Skeletal muscle satellite cell (primary cell): Measurements from ENCODE around the gene UNC80.
"Not testable (repeated sequence)": the region's sequence is repeated elsewhere in the genome, so short reads cannot be mapped to it uniquely, and the experiment has no call there.

Experiments
- H3K27me3 ChIP-seq: 2 replicates; pipeline ENCODE4 v1.7.0; 2013; ENCODE audit warnings: low read length; ENCODE audit not compliant: control insufficient read depth, insufficient read depth
- H3K36me3 ChIP-seq: 2 replicates; pipeline ENCODE4 v1.7.0; 2013; ENCODE audit warnings: mild to moderate bottlenecking, control low read depth, low read length; ENCODE audit not compliant: insufficient read depth
- H3K4me1 ChIP-seq: 2 replicates; pipeline ENCODE4 v1.7.0; 2013; ENCODE audit warnings: low read length; ENCODE audit not compliant: control insufficient read depth, insufficient read depth
- H3K4me2 ChIP-seq: 2 replicates; pipeline ENCODE4 v1.7.0; 2013; ENCODE audit warnings: mild to moderate bottlenecking, low read length
- H3K4me3 ChIP-seq: 2 replicates; pipeline ENCODE4 v1.7.0; 2013; ENCODE audit warnings: low read length
- H3K9ac ChIP-seq: 2 replicates; pipeline ENCODE4 v1.7.0; 2013; ENCODE audit warnings: mild to moderate bottlenecking, low read depth, low read length, moderate library complexity
- H3K9me3 ChIP-seq: replicated peaks from 2 replicates; pipeline ENCODE4 v1.7.0; 2013; ENCODE audit warnings: mild to moderate bottlenecking, control low read depth, low read length

The UNC80 gene

GRCh38 chr2:209766613-209767012, 5.0 kb upstream of the UNC80 start:
- Histone ChIP-seq H3K27me3 (no peaks in the 10 kb centered on the region), H3K9me3 (no peaks in the 10 kb centered on the region), H3K4me3 (no peak overlapping the region), H3K9ac (no peak overlapping the region), H3K4me1 (peaks cover 3% of the 10 kb centered on the region), H3K4me2 (no peak overlapping the region), H3K36me3 (no peaks in the 10 kb centered on the region)

- H3K4me2 ChIP-seq, result no peak overlapping the region
- no peaks in the 10 kb centered on the region for H3K9me3 ChIP-seq
- peaks cover 3% of the 10 kb centered on the region for H3K4me1 ChIP-seq
- no peak overlapping the region for H3K4me3 ChIP-seq
- no peaks in the 10 kb centered on the region for H3K36me3 ChIP-seq
- no peak overlapping the region for H3K9ac ChIP-seq
- peaks cover 2% of the 10 kb centered on the region for H3K27me3 ChIP-seq
Observed at GRCh38 chr2:209767316-209767715, 4.3 kb upstream of the UNC80 start.

GRCh38 chr2:209768557-209768956, 3.1 kb upstream of the UNC80 start:
- Histone ChIP-seq H3K9me3 (no peaks in the 10 kb centered on the region), H3K27me3 (peaks cover 7% of the 10 kb centered on the region), H3K9ac (no peak overlapping the region)

GRCh38 chr2:209772290-209772685, 656 bp downstream of the UNC80 start:
- Histone ChIP-seq H3K4me3 (no peak overlapping the region), H3K4me2 (peak overlapping the region; percentile 99)

More at GRCh38 chr2:209768557-209768956, 3.1 kb upstream of the UNC80 start:
- Histone ChIP-seq H3K36me3 (no peaks in the 10 kb centered on the region), H3K4me3 (no peak overlapping the region), H3K4me1 (peaks cover 3% of the 10 kb centered on the region), H3K4me2 (no peak overlapping the region)

GRCh38 chr2:209773377-209773776, 1.7 kb downstream of the UNC80 start:
- Histone ChIP-seq H3K4me2 (no peak overlapping the region), H3K9me3 (no peaks in the 10 kb centered on the region), H3K4me1 (peaks cover 3% of the 10 kb centered on the region), H3K9ac (no peak overlapping the region), H3K4me3 (no peak overlapping the region), H3K27me3 (peaks cover 10% of the 10 kb centered on the region), H3K36me3 (no peaks in the 10 kb centered on the region)

More at GRCh38 chr2:209772290-209772685, 656 bp downstream of the UNC80 start:
- peaks cover 3% of the 10 kb centered on the region for H3K4me1 ChIP-seq
- peaks cover 10% of the 10 kb centered on the region for H3K27me3 ChIP-seq
- H3K36me3 ChIP-seq, result no peaks in the 10 kb centered on the region
- H3K9me3 ChIP-seq, result no peaks in the 10 kb centered on the region
- no peak overlapping the region for H3K9ac ChIP-seq

GRCh38 chr2:209787416-209787815, 15.8 kb downstream of the UNC80 start:
- no peak overlapping the region for H3K4me3 ChIP-seq
- no peaks in the 10 kb centered on the region for H3K9me3 ChIP-seq
- H3K36me3 ChIP-seq, result no peaks in the 10 kb centered on the region
- no peak overlapping the region for H3K9ac ChIP-seq
- H3K4me1 ChIP-seq, result no peaks in the 10 kb centered on the region
- no peaks in the 10 kb centered on the region for H3K27me3 ChIP-seq
- H3K4me2 ChIP-seq, result no peak overlapping the region

- Histone ChIP-seq H3K27me3 (no peaks in the 10 kb centered on the region), H3K36me3 (no peaks in the 10 kb centered on the region), H3K4me1 (no peaks in the 10 kb centered on the region), H3K4me2 (no peak overlapping the region), H3K9ac (no peak overlapping the region), H3K4me3 (no peak overlapping the region), H3K9me3 (no peaks in the 10 kb centered on the region)
Observed at GRCh38 chr2:209788925-209789324, 17.3 kb downstream of the UNC80 start.

GRCh38 chr2:209790066-209790728, 18.6 kb downstream of the UNC80 start:
- Histone ChIP-seq H3K4me1 (no peaks in the 10 kb centered on the region), H3K9ac (no peak overlapping the region), H3K4me3 (peak overlapping the region; percentile 25), H3K9me3 (no peaks in the 10 kb centered on the region), H3K36me3 (no peaks in the 10 kb centered on the region), H3K4me2 (peak overlapping the region; percentile 73), H3K27me3 (no peaks in the 10 kb centered on the region)

GRCh38 chr2:209791151-209791550, 19.5 kb downstream of the UNC80 start:
- H3K4me1 ChIP-seq, result no peaks in the 10 kb centered on the region
- H3K9me3 ChIP-seq, result no peaks in the 10 kb centered on the region
- H3K9ac ChIP-seq, result no peak overlapping the region
- H3K4me3 ChIP-seq, result no peak overlapping the region
- H3K27me3 ChIP-seq, result no peaks in the 10 kb centered on the region
- no peak overlapping the region for H3K4me2 ChIP-seq
- H3K36me3 ChIP-seq, result no peaks in the 10 kb centered on the region

- not testable (repeated sequence) for H3K4me2 ChIP-seq, H3K27me3 ChIP-seq, H3K36me3 ChIP-seq, H3K9me3 ChIP-seq, H3K4me3 ChIP-seq, H3K4me1 ChIP-seq, H3K9ac ChIP-seq
Observed at GRCh38 chr2:209795425-209795824, 23.8 kb downstream of the UNC80 start.

- Histone ChIP-seq H3K36me3 (no peaks in the 10 kb centered on the region), H3K4me1 (no peaks in the 10 kb centered on the region), H3K9me3 (no peaks in the 10 kb centered on the region), H3K27me3 (no peaks in the 10 kb centered on the region), H3K9ac (no peak overlapping the region), H3K4me2 (no peak overlapping the region), H3K4me3 (no peak overlapping the region)
Observed at GRCh38 chr2:209805351-209805750, 33.7 kb downstream of the UNC80 start.

GRCh38 chr2:209806318-209806717, 34.7 kb downstream of the UNC80 start:
- Histone ChIP-seq H3K36me3 (no peaks in the 10 kb centered on the region), H3K9me3 (no peaks in the 10 kb centered on the region), H3K4me1 (no peaks in the 10 kb centered on the region), H3K4me2 (no peak overlapping the region), H3K4me3 (no peak overlapping the region), H3K9ac (no peak overlapping the region), H3K27me3 (no peaks in the 10 kb centered on the region)
